ENCODE measurements around the gene GGN.

- TF ChIP-seq CTCF (IDR thresholded peaks at IDR 0.05) (no peak), POLR2A (IDR thresholded peaks at IDR 0.05) (no peak)
These were observed 11.7 kb upstream of the GGN start for GRCh38 chr19:38399537-38399936.

All from lower leg skin (tissue), 3 donors.